HG03280 (cell line): ENCODE results near the gene RSU1.
A peak's percentile ranks its signal among the peaks of the same experiment; 100 is the strongest.
"Not testable (repeated sequence)": the region's sequence is repeated elsewhere in the genome, so short reads cannot be mapped to it uniquely, and the experiment has no call there.

ENCODE experiments used
- ATAC-seq: cut with Tn5 transposase; IDR thresholded peaks from one replicate; pipeline ENCODE4 v1.9.1; 2021; ENCODE audit warnings: mild to moderate bottlenecking, moderate library complexity; ENCODE audit not compliant: unreplicated experiment

The RSU1 gene

DNA sequence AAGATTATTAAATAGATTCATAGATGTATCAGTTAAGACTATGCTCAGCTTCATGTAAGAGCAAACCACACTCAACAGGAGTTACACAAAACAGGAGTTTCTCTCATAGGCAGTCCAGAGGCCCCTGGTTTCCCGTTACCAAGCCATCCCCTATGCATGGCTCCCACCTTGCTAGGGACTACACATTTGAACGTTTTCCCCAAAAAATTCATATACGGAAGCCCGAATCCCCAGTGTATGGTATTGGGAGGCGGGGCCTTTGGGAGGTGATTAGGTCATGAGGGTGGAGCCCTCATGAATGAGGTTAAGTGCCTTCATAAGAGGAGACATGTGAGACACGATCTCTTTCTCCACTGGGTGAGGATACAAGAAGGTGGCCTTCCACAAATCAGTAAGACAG lies 29.1 kb downstream of the RSU1 start:
- ATAC-seq, result no peak

- ATAC-seq, result no peak
Measured at GRCh38 chr10:16787361-16787791, 29.8 kb downstream of the RSU1 start.

- ATAC-seq, result no peak
Measured at GRCh38 chr10:16780338-16780880, 36.8 kb downstream of the RSU1 start.

GRCh38 chr10:16779384-16779915 lies 37.8 kb downstream of the RSU1 start:
- no peak for ATAC-seq

DNA sequence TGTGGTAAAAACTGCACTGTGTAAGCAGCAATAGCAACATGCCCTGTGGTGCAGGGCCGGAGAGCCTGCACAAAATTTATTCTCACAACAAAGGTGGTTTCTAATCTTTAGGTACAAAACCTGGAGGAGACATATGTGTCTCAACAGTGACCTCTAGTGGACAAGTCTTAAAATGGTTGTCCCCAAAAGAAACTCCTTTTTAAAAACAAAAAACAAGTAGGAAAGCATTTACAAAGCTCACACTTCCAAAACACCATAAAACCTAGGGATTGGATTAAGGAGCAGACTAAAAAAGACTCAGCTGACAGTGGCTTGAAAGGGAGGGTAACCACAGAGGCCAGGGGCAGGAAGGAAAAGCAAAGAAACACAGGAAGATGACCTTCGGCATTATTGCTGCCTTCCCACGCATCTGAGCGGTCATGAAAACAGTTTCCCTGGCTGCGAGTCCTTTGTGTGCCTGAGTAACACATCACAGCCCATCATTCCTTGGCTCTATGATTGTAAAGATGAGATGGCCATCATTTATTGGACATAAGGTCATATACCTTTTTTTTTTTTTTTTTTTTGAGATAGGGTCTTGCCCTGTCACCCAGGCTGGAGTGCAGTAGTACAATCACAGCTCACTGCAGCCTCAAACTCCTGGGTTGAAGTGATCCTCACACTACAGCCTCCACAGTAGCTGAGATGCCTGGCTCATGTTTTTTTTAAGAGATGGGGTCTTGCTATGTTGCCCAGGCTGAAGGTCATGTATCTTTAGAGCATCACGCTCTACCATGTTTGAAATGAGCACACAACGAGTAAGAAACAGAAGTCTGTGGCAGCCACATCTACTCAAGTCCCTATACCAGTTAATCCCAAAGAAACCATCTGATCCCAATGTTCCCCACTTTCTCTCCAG lies 39.5 kb downstream of the RSU1 start:
- ATAC-seq, result peak; percentile 43

GRCh38 chr10:16776896-16777295 lies 40.3 kb downstream of the RSU1 start:
- no peak for ATAC-seq

DNA sequence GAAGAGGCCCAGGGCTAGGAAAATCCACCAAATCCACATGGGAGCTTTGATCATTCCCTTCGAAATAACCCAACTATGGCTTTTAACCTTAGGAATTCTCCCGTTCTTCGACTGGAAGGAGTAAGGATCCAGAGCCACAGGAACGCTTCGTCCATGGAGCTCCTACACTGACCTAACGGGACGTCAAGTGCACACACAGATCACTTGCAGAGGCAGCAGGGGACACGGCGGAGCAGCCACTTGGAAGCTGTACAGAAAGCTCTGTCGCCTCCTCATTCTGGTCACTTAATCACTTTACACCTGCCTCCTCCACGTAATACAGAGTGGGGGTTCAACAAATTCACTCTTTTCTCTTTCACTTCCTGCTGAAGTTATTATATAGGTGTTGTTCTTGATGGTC lies 43.9 kb downstream of the RSU1 start:
- no peak for ATAC-seq

DNA sequence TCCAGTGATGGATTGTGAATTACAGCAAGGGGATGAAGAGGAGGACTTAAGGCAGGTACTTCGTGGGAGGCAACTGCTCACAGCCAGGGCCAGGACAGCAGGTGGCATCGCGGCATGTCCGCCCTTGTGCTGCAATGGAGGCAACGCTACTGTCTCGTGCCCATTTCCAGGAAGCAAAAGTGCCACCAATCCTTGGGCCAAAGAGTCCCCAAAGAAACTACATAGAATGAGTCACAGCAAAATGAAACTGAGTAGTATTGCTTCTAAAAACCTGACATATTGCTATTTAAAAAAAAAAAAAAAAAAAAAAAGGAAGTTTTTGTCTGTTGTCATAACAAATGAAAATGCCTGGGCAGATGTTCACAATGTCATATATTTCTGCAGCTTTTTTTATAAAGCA lies 46.6 kb downstream of the RSU1 start:
- ATAC-seq, result peak; percentile 52

- no peak for ATAC-seq
Measured at GRCh38 chr10:16770141-16770540, 47.1 kb downstream of the RSU1 start.

DNA sequence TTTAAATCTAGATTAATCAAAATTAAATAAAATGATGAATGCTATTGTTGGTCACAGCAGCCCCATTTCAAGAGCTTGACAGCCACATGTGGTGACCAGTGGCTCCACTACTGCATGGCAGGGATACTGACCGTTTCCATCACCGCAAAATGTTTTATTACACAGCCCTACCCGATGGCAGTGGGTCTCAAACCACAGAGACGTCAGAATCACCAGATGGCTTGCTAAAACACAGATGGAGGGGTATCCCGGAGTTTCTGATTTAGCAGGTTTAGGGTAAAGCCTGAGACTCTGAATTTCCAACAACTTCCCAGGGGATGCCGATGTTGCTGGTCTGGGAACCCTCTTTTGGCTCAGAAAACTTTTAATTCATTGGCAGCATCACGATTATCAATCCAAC lies 47.9 kb downstream of the RSU1 start:
- ATAC-seq, result no peak

DNA sequence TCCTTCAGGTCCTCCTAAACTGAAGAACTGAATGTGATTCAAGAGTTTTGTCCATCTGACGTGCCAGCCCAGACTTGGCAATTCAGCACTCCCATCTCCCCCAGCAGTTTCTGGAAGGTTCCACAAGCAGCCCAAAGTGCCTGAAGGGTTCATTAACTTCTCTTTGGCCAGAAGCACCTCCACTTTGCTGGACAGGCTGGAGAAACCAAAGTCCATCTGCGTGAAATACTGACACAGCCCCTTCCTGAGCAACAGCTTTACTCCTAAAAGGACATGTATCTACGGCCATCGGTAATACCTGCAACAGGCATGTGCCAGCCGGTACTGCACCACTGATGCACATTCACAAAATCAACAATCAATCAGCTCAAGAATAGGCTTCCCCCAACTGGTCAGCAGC lies 48.5 kb downstream of the RSU1 start:
- no peak for ATAC-seq

GRCh38 chr10:16765509-16766375 lies 51.5 kb downstream of the RSU1 start:
- no peak for ATAC-seq

DNA sequence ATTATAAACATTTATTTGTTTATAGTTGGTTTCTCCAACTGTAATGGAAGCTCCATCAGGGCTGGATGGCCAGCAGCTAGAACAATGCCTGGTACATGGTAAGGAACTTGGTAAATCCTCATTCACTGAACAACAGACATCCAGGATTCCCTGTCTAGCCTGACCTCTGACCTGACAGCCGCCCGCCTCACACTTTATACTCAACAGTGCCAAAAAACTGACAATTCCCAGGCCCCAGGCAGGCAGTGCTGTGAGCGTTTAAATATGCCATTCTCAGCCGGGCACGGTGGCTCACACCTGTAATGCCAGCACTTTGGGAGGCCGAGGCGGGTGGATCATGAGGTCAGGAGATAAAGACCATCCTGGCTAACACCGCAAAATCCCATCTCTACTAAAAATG lies 55.9 kb downstream of the RSU1 start:
- no peak for ATAC-seq

GRCh38 chr10:16756561-16757221 lies 60.5 kb downstream of the RSU1 start:
- ATAC-seq, result no peak

- ATAC-seq, result no peak
Measured at GRCh38 chr10:16754765-16755164, 62.5 kb downstream of the RSU1 start.

- ATAC-seq, result not testable (repeated sequence)
Measured at GRCh38 chr10:16752849-16753248, 64.4 kb downstream of the RSU1 start.

DNA sequence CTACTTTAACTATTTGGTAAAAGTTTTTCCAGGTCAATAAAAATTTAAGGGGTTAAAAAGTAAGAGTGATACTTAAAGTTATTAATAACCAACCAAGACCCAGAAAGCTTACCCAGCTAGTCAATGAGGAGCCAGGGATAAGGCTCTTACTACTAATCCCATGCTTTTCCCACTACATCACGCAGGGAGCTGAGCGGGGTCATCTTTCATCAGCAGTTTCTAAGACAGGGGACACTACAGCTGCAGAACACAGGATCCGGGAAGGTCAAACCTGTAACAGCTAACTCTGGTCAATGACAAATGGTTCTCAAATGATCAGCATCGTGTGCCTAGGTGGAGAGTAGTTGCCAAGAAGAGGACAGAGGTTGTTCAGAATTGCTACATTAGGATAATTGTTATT lies 65.1 kb downstream of the RSU1 start:
- no peak for ATAC-seq

- ATAC-seq, result no peak
Measured at GRCh38 chr10:16751244-16751643, 66.0 kb downstream of the RSU1 start.

DNA sequence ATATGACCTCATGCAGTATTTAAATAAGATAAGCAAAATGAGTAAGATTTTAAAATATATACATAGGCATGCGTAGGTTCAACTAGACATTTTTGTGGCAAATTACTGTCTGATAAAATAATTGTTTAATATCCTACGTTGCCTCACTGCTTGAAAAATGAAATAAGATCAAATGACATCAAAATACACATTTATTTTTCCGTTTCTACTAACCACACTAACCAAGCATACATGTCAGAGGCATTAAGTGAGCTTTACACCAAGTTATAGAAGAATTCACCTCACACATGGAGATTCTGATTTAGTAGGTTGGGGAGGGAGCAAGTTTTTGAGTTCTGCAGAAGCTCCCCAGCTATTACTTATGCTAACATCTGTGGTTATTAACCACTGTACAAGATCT lies 66.8 kb downstream of the RSU1 start:
- ATAC-seq, result no peak

DNA sequence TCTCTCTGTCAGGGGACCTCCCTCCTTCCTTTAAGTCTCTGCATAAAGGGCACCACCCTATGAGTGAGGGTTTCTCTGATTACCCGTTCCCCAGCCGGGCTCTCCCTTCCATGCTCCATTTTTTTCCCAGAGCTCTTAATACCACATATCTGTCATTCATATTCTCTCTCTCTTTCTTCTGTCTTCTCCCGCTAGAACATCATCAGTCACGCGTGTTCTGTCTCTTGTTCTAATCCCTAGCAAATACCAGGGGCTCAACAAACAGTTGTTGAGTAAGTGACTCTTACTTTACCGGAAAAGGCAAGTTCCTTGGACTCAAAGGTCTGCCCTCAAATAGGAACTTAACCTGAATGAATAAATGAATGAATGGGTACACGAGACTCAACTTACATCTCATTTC lies 68.5 kb downstream of the RSU1 start:
- no peak for ATAC-seq

GRCh38 chr10:16746856-16747255 lies 70.4 kb downstream of the RSU1 start:
- ATAC-seq, result no peak
